ENCODE measurements around the gene SPG11. TPM values are rescaled to one million over a fixed set of nuclear protein-coding genes. Genes with fewer than 3 reads are reported as not detected.
A peak's percentile ranks its signal among the peaks of the same experiment; 100 is the strongest.

The SPG11 gene
- total RNA-seq, 4 donors from 2014 or later, result 123 to 182 (median 168) TPM

GRCh38 chr15:44666210-44667038, 3.0 kb upstream of the SPG11 start:
- 65 to 67% methylated on average over 5 of the region's 5 CpGs for WGBS, 2 donors
- TF ChIP-seq CTCF (IDR thresholded peaks at IDR 0.05) (no peak), POLR2A (IDR thresholded peaks at IDR 0.05) (no peak)
- intact Hi-C loops (cut with DNase I), result loop anchor here (5.0 to 10.0 kb wide), 2 partner anchors 71 to 82 kb away; partner anchors contain the start of gene TRIM69
- Histone ChIP-seq H3K9me3 (no peaks in the 10 kb centered on the region), H3K27me3 (no peaks in the 10 kb centered on the region), H3K4me3 (replicated peaks in 1 of 3) (no peak overlapping the region), H3K27ac (no peak overlapping the region), H3K4me1 (peaks cover 22 to 25% of the 10 kb centered on the region in 2 donors), H3K36me3 (no peaks in the 10 kb centered on the region)
- DNase-seq, result no peak

- Histone ChIP-seq H3K27me3 (no peaks in the 10 kb centered on the region), H3K36me3 (peaks cover 9 to 15% of the 10 kb centered on the region in 2 donors), H3K27ac (peak overlapping the region; percentile 93 to 99 (median 99)), H3K4me3 (replicated peaks in 1 of 3) (peak overlapping the region; percentile 27 to 93 (median 57)), H3K4me1 (peaks cover 14 to 17% of the 10 kb centered on the region in 2 donors), H3K9me3 (no peaks in the 10 kb centered on the region)
- peak; percentile 86 to 87 for DNase-seq
- TF ChIP-seq CTCF (IDR thresholded peaks at IDR 0.05) (no peak), POLR2A (IDR thresholded peaks at IDR 0.05) (no peak)
- intact Hi-C loops (cut with DNase I), result loop anchor here (10.0 kb wide), 1 partner anchor 78 kb away; no protein-coding TSS in a partner anchor
- WGBS, 2 donors, result 14 to 16% methylated on average over 29 to 30 of the region's 34 CpGs
Observed at GRCh38 chr15:44662478-44663409, 718 bp downstream of the SPG11 start.

- no peak overlapping the region for H3K4me3 ChIP-seq (replicated peaks in 1 of 3)
Observed at GRCh38 chr15:44661576-44661975, 1.9 kb downstream of the SPG11 start.

GRCh38 chr15:44659056-44659455, 4.4 kb downstream of the SPG11 start:
- no peaks in the 10 kb centered on the region for H3K9me3 ChIP-seq
- 95 to 99% methylated on average over 3 of the region's 3 CpGs for WGBS, 2 donors
- H3K27ac ChIP-seq, result no peak overlapping the region
- H3K4me1 ChIP-seq, result peaks cover 11 to 17% of the 10 kb centered on the region in 2 donors
- H3K4me3 ChIP-seq (replicated peaks in 1 of 3), result no peak overlapping the region
- intact Hi-C loops (cut with DNase I), result no loop called here
- TF ChIP-seq POLR2A (IDR thresholded peaks at IDR 0.05) (no peak), CTCF (IDR thresholded peaks at IDR 0.05) (no peak)
- H3K36me3 ChIP-seq, result peaks cover 9 to 20% of the 10 kb centered on the region in 2 donors
- H3K27me3 ChIP-seq, result no peaks in the 10 kb centered on the region
- no peak for DNase-seq

More at GRCh38 chr15:44661576-44661975, 1.9 kb downstream of the SPG11 start:
- Histone ChIP-seq H3K27me3 (no peaks in the 10 kb centered on the region), H3K4me1 (peaks cover 15 to 17% of the 10 kb centered on the region in 2 donors), H3K36me3 (peaks cover 9 to 16% of the 10 kb centered on the region in 2 donors), H3K9me3 (no peaks in the 10 kb centered on the region), H3K27ac (peak overlapping the region in 1 of 3 donors; percentile 93)
- intact Hi-C loops (cut with DNase I), result loop anchor here (10.0 kb wide), 1 partner anchor 77 kb away; no protein-coding TSS in a partner anchor
- no peak for DNase-seq
- no peak for TF ChIP-seq CTCF (IDR thresholded peaks at IDR 0.05)
- TF ChIP-seq POLR2A (IDR thresholded peaks at IDR 0.05), result no peak

Data from thyroid gland (tissue), 4 donors.